ENCODE measurements around the gene ATP6V1B1. TPM values are rescaled to one million over a fixed set of nuclear protein-coding genes. Genes with fewer than 3 reads are reported as not detected.

The ATP6V1B1 gene
- total RNA-seq, 2 donors from 2014 or later: not detected

GRCh38 chr2:70887550-70888246, 48.0 kb upstream of the ATP6V1B1 start:
- H3K27ac Mint-ChIP-seq: no peak overlapping the region
- peak overlapping the region; percentile 77 for H3K4me3 ChIP-seq (ENCODE audit: low read length)
- 1 to 3% methylated on average over 23 to 58 of the region's 58 CpGs for WGBS, 2 experiments (ENCODE audit: insufficient coverage in 1 of 2, insufficient read length in 1 of 2)
- H3K4me3 Mint-ChIP-seq: peak overlapping the region; percentile 58
- peak; percentile 90 for DNase-seq
- H3K4me1 ChIP-seq (ENCODE audit: control insufficient read depth, insufficient read depth, low read length): no peaks in the 10 kb centered on the region
- peaks cover 98% of the 10 kb centered on the region for H3K27me3 Mint-ChIP-seq (ENCODE audit: insufficient read depth)
- no peak overlapping the region for H3K27ac ChIP-seq (ENCODE audit: low read depth, low read length)
- no peak overlapping the region for H3K9ac ChIP-seq (ENCODE audit: extremely low read depth, low read length, poor library complexity, severe bottlenecking)
- H3K9me3 ChIP-seq (ENCODE audit: control insufficient read depth, low read length): peaks cover 6% of the 10 kb centered on the region
- H3K9me3 Mint-ChIP-seq: no peaks in the 10 kb centered on the region
- H3K36me3 Mint-ChIP-seq (ENCODE audit: low read depth): no peaks in the 10 kb centered on the region
- TF ChIP-seq, protein P1, sequence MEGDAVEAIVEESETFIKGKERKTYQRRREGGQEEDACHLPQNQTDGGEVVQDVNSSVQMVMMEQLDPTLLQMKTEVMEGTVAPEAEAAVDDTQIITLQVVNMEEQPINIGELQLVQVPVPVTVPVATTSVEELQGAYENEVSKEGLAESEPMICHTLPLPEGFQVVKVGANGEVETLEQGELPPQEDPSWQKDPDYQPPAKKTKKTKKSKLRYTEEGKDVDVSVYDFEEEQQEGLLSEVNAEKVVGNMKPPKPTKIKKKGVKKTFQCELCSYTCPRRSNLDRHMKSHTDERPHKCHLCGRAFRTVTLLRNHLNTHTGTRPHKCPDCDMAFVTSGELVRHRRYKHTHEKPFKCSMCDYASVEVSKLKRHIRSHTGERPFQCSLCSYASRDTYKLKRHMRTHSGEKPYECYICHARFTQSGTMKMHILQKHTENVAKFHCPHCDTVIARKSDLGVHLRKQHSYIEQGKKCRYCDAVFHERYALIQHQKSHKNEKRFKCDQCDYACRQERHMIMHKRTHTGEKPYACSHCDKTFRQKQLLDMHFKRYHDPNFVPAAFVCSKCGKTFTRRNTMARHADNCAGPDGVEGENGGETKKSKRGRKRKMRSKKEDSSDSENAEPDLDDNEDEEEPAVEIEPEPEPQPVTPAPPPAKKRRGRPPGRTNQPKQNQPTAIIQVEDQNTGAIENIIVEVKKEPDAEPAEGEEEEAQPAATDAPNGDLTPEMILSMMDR (conservative IDR thresholded peaks at IDR 0.05): no peak
- H3K27me3 ChIP-seq (ENCODE audit: control insufficient read depth, insufficient read depth, low read length, poor library complexity, severe bottlenecking): peaks cover 100% of the 10 kb centered on the region
- H3K4me1 Mint-ChIP-seq: peaks cover 29% of the 10 kb centered on the region
- no peaks in the 10 kb centered on the region for H3K36me3 ChIP-seq (ENCODE audit: control insufficient read depth, insufficient read depth, low read length)

DNA sequence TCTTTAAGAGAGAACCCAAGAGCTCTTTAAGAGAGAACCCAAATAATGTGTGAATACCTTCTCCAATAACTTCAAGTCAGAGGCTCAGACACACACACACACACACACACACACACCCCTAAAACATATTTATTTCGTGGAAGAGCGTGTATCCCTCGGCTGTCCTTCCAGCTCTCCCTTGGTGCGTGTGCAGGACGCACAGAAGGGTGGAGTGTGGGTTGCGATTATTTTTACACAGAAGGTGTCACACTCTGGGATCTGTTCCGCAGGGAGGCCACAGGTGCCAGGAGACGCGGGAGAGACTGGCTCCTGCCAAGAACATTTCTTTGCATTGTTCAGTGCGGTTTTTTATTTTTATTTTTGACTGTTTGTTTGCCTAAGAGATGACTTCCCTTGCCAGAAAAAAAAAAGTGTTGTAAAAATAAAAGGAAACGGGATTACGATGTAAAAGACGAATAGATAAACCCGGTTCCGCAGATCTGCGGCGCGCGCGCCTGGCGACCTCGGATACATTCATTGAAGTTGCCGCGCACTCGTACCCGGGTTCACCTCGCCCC, 47.3 kb upstream of the ATP6V1B1 start:
- H3K27me3 Mint-ChIP-seq (ENCODE audit: insufficient read depth): peaks cover 98% of the 10 kb centered on the region
- H3K9me3 ChIP-seq (ENCODE audit: control insufficient read depth, low read length): peaks cover 2% of the 10 kb centered on the region
- TF ChIP-seq, protein P1 (conservative IDR thresholded peaks at IDR 0.05): no peak
- peak overlapping the region; percentile 58 for H3K4me3 Mint-ChIP-seq
- no peaks in the 10 kb centered on the region for H3K36me3 Mint-ChIP-seq (ENCODE audit: low read depth)
- H3K4me3 ChIP-seq (ENCODE audit: low read length): peak overlapping the region; percentile 77
- no peak overlapping the region for H3K27ac Mint-ChIP-seq
- no peaks in the 10 kb centered on the region for H3K9me3 Mint-ChIP-seq
- peaks cover 29% of the 10 kb centered on the region for H3K4me1 Mint-ChIP-seq
- H3K9ac ChIP-seq (ENCODE audit: extremely low read depth, low read length, poor library complexity, severe bottlenecking): no peak overlapping the region
- peaks cover 100% of the 10 kb centered on the region for H3K27me3 ChIP-seq (ENCODE audit: control insufficient read depth, insufficient read depth, low read length, poor library complexity, severe bottlenecking)
- DNase-seq: no peak
- WGBS, 2 experiments (ENCODE audit: insufficient coverage in 1 of 2, insufficient read length in 1 of 2): 2% methylated on average over 16 to 27 of the region's 27 CpGs
- H3K4me1 ChIP-seq (ENCODE audit: control insufficient read depth, insufficient read depth, low read length): no peaks in the 10 kb centered on the region
- H3K27ac ChIP-seq (ENCODE audit: low read depth, low read length): no peak overlapping the region
- no peaks in the 10 kb centered on the region for H3K36me3 ChIP-seq (ENCODE audit: control insufficient read depth, insufficient read depth, low read length)

- peaks cover 29% of the 10 kb centered on the region for H3K4me1 Mint-ChIP-seq
- WGBS, 2 experiments (ENCODE audit: insufficient coverage in 1 of 2, insufficient read length in 1 of 2): 0% methylated on average over 47 to 70 of the region's 70 CpGs
- no peaks in the 10 kb centered on the region for H3K9me3 Mint-ChIP-seq
- TF ChIP-seq, protein P1 (conservative IDR thresholded peaks at IDR 0.05): peak; percentile 43
- Histone ChIP-seq H3K4me3 (ENCODE audit: low read length) (peak overlapping the region; percentile 77), H3K36me3 (ENCODE audit: control insufficient read depth, insufficient read depth, low read length) (no peaks in the 10 kb centered on the region), H3K27me3 (ENCODE audit: control insufficient read depth, insufficient read depth, low read length, poor library complexity, severe bottlenecking) (peaks cover 100% of the 10 kb centered on the region), H3K9ac (ENCODE audit: extremely low read depth, low read length, poor library complexity, severe bottlenecking) (no peak overlapping the region), H3K4me1 (ENCODE audit: control insufficient read depth, insufficient read depth, low read length) (no peaks in the 10 kb centered on the region), H3K9me3 (ENCODE audit: control insufficient read depth, low read length) (no peaks in the 10 kb centered on the region), H3K27ac (ENCODE audit: low read depth, low read length) (no peak overlapping the region)
- peaks cover 98% of the 10 kb centered on the region for H3K27me3 Mint-ChIP-seq (ENCODE audit: insufficient read depth)
- peak; percentile 88 for DNase-seq
- H3K27ac Mint-ChIP-seq: no peak overlapping the region
- H3K4me3 Mint-ChIP-seq: peak overlapping the region; percentile 58
- H3K36me3 Mint-ChIP-seq (ENCODE audit: low read depth): no peaks in the 10 kb centered on the region
Observed at GRCh38 chr2:70888923-70889715, 46.6 kb upstream of the ATP6V1B1 start.
